GOT3 (cell line): Measurements from ENCODE around the gene CERK.
"Not testable (repeated sequence)": the region's sequence is repeated elsewhere in the genome, so short reads cannot be mapped to it uniquely, and the experiment has no call there.

Experiments used
- DNase-seq: peaks from one replicate; lab custom pipeline; 2025; ENCODE audit warnings: mixed read lengths; lab: John Stamatoyannopoulos, UW

Gene CERK

GRCh38 chr22:46748908-46749675, 11.0 kb upstream of the CERK start:
- no peak for DNase-seq

- DNase-seq: no peak
Observed at GRCh38 chr22:46748206-46748907, 10.3 kb upstream of the CERK start.

- no peak for DNase-seq
Observed at GRCh38 chr22:46747646-46748045, 9.6 kb upstream of the CERK start.

GRCh38 chr22:46746620-46747019, 8.6 kb upstream of the CERK start:
- no peak for DNase-seq

- no peak for DNase-seq
Observed at GRCh38 chr22:46746192-46746591, 8.1 kb upstream of the CERK start.

- no peak for DNase-seq
Observed at GRCh38 chr22:46744581-46744980, 6.5 kb upstream of the CERK start.

- DNase-seq: no peak
Observed at GRCh38 chr22:46742576-46743221, 4.6 kb upstream of the CERK start.

GRCh38 chr22:46741974-46742519, 4.0 kb upstream of the CERK start:
- DNase-seq: no peak

GRCh38 chr22:46740910-46741780, 3.1 kb upstream of the CERK start:
- no peak for DNase-seq

- no peak for DNase-seq
Observed at GRCh38 chr22:46739094-46739870, 1.2 kb upstream of the CERK start.

- DNase-seq: no peak
Observed at GRCh38 chr22:46738647-46739093, 618 bp upstream of the CERK start.

GRCh38 chr22:46737105-46737975, 712 bp downstream of the CERK start:
- DNase-seq: no peak

GRCh38 chr22:46736705-46737104, 1.3 kb downstream of the CERK start:
- DNase-seq: no peak

- no peak for DNase-seq
Observed at GRCh38 chr22:46735747-46736608, 2.1 kb downstream of the CERK start.

GRCh38 chr22:46734830-46735453, 3.1 kb downstream of the CERK start:
- DNase-seq: no peak

- not testable (repeated sequence) for DNase-seq
Observed at GRCh38 chr22:46734213-46734722, 3.8 kb downstream of the CERK start.

- DNase-seq: no peak
Observed at GRCh38 chr22:46732513-46732912, 5.5 kb downstream of the CERK start.

GRCh38 chr22:46732041-46732379, 6.0 kb downstream of the CERK start:
- DNase-seq: no peak
